ENCODE measurements around the gene GAL3ST3.

DNA sequence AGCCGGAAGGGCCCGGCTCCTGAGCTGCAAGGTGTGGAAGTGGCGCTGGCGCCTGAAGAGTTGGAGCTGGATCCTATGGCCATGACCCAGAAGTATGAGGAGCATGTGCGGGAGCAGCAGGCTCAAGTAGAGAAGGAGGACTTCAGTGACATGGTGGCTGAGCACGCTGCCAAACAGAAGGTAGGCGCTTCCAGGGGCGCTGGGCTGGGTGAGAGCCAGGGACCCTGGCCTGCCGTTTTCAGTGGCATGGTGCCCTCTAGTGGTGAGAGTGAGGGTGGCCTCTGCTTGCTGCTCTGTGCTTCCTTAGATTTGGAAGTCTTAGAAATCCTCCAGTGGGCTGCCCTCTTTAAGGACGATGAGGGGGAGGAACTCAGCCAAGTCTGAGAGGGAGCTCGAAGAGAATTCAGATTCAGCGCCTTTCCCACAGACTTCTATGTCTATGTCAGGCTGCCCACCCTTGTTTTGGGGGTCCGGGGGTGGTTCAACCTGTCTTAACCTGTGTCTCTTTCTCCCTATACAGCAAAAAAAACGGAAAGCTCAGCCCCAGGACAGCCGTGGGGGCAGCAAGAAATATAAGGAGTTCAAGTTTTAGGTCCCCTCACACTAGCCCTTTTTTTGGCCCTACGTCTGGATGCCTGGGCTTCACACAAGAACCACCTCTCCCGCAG, 19.3 kb upstream of the GAL3ST3 start:
- TF ChIP-seq, protein P1, sequence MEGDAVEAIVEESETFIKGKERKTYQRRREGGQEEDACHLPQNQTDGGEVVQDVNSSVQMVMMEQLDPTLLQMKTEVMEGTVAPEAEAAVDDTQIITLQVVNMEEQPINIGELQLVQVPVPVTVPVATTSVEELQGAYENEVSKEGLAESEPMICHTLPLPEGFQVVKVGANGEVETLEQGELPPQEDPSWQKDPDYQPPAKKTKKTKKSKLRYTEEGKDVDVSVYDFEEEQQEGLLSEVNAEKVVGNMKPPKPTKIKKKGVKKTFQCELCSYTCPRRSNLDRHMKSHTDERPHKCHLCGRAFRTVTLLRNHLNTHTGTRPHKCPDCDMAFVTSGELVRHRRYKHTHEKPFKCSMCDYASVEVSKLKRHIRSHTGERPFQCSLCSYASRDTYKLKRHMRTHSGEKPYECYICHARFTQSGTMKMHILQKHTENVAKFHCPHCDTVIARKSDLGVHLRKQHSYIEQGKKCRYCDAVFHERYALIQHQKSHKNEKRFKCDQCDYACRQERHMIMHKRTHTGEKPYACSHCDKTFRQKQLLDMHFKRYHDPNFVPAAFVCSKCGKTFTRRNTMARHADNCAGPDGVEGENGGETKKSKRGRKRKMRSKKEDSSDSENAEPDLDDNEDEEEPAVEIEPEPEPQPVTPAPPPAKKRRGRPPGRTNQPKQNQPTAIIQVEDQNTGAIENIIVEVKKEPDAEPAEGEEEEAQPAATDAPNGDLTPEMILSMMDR (IDR thresholded peaks at IDR 0.05 in 8 of 11, conservative IDR thresholded peaks at IDR 0.05 in 3 of 11), result peak; percentile 72 to 97 (median 90)
- no peak for TF ChIP-seq POLR2A (IDR thresholded peaks at IDR 0.05)
- peak; percentile 48 to 75 (median 55) for TF ChIP-seq POLR2AphosphoS5 (IDR thresholded peaks at IDR 0.05)

Data from spleen (tissue), 7 donors.